GM18507 (cell line): ENCODE measurements around the gene LURAP1L.

ENCODE experiments used
- DNase-seq: peaks from one replicate; pipeline ENCODE4 v3.0.0; 2011; ENCODE audit warnings: low read depth; ENCODE audit not compliant: insufficient read length; ENCODE audit errors: extremely low spot score
- FAIRE-seq: peaks from 2 replicates; lab custom pipeline; 2011; peaks lifted over from hg19 to GRCh38; lab: Jason Lieb, UNC

Gene LURAP1L

DNA sequence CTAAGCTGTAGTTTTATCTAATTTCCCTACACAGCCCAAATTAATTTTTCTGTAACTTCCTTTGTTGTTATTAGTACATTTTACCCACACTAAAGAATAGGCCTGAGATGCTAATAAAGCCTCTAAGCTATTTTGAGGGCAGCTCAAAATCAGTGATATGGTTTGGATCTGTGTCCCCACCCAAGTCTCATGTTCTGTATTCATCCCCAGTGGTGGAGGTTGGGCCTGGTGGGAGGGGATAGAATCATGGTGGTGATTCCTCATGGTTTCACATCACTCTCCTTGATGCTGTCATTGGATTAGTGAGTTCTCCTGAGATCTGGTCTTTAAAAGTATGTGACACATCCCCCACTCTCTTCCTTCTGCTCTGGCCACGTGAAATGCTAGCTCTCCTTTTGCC, 27.3 kb downstream of the LURAP1L start:
- no peak for DNase-seq
- no peak for FAIRE-seq

DNA sequence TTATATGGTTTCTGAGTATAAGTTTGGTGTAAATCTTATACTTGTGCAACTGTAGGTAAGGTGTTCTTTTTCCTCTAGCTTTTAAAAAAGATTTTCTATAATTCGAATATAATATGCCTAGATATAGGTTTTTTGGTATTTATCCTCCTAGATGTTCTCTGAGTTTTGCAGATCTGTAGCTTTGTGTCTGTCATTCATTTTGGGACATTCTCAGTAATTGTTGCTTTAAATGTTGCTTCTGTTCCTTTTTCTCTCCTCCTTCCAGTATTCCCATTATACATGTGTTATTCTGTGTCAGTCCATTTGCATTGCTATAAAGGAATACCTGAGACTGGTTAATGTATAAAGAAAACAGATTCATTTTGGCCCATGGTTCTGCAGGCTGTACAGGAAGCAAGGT, 33.7 kb downstream of the LURAP1L start:
- no peak for FAIRE-seq
- DNase-seq = no peak

DNA sequence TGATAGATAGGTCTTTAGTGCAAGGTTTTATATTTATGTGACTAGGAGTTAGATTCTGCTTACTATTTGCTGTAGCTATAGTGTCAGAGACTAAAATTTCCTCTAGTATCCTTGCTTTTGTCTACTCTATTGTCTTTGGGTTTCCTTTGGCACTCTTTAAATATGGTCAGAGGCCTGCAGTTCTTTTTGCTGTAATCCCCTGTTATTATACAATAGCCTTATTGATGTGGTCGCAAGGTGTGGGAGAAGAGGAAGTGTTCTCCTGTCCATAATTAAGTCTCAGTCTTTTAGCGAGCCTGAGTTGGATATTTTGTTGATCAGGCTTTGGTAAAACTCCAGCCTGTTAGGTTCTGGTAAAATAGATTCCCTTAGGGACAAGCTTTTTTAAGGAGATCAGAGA, 34.9 kb downstream of the LURAP1L start:
- FAIRE-seq = no peak
- no peak for DNase-seq

DNA sequence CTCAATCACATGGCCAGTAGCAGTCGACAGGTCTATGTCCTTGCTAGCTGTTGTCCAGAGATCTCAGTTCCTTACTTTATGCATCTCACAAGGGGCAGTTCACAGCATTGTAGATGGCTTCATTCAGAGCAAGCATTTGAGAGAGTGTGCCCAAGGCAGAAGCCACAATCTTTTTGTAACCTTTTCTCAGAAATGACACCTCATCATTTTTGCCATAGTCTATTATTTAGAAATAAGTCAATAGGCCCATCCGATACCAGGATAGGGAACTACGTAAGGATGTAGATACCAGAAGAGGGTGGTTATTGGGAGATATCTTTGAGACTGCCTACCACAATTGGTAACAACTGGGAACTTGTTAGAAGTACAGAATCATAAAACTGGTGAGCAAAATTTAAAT, 37.1 kb downstream of the LURAP1L start:
- no peak for DNase-seq
- FAIRE-seq = no peak

DNA sequence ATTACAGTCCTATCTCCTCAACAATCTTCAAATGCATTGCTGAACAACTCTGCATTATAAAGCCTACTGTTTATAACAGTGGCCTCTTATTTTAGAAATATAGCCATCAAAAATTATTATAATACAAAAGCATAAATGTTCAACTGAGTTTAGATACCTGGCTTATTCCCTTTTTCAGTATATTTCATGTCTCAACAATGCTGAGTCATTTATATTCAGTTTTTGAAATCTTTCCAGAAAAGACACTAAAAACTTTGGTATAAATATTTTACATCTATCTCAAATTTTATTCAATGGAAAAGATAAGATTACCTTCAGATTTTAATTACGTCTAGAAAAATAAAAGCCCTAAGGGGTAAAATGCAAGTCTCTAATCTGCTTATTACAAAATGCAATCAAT, 37.9 kb downstream of the LURAP1L start:
- DNase-seq = no peak
- no peak for FAIRE-seq

DNA sequence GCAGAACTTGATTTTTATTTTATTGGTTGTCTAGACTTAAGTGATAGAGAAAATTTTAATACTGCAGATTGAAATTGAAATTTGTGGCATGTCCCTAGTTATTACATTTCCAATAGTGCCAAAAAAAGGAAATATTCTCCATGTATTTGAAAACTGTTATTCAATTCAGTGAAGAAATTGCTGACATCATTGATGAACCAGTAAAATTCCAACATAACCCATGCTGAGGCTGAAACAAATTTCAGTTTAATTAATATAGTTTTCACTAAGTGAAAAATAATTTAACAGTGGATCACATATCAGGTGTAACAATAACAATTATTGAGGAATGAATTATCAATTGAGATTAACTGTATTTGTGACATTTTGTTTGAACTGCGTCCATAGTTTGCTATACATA, 38.7 kb downstream of the LURAP1L start:
- FAIRE-seq (no peak), DNase-seq (no peak)

DNA sequence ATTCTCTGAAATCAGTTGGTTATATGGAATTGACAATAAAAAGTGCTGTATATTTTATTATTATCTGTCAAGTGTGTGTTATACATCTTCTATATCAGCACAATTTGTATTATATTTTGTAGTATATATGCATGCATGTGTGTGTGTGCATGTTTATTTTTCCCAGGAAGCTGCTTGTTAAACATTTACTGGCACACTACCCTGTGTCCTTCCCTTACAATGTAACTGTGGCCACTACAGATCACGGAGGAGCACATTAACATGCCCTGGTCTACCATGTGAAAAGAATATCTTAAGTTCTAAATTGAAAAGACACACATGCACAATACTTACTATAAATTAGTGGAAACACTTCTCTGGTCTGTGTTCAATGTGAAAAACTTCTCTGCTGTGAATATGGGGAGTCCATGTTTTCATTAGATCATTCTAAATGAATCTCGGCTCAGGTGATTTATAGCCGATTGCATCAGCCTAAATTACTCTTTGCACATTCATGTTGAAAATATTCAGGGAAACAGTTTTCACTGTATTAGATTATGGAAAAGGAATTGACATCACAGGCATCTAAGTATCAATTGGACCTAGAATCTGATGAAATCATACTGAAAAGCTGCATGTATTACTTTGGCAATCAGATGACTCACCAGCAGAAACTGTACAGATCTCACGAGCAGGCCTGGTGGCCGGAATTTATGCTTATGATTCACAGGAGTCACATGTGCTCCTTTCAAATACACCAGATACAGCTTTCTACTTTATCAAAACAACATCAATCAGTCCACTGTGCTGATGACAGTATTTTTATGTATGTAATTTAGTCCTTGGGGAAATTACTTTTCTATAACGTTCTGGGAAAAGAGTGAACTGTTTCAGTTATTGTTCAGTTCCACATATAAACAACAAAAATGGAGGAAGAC, 39.4 kb downstream of the LURAP1L start:
- FAIRE-seq = no peak
- DNase-seq = no peak

DNA sequence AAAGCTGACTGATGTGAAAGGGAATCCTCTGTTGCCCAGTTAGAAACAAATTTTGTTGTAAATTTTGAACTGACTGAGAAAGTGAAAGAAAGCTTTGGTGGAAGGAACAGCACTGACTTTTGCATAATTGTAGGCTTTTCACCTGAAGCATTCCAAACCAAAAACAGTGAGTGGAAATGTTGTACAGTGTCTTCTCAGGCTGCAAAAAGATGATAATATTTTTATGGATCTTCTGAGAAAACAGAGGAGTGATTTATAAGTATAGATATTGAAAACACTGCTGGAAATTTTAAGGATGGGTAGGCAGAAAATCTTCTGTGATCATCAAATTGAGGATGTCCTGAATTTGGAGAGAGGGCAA, 40.0 kb downstream of the LURAP1L start:
- FAIRE-seq (no peak), DNase-seq (no peak)

DNA sequence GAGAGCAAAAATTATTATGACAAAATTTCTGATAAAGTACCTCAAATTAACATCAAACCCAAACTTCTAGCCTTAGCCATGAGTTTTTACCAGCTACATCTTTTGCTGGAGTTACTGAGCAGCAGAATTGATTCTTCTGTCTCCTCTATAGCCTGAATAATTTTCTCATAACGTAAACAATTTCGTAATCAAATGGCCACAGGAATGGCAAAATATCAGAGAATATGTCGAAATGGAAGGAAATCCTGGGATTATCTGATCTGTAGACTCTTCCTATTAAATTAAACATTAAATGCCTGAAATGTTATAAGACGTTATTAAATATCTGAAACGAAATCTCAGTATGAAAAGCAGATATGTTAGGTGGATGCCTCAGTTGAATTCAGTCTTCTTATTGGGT, 41.1 kb downstream of the LURAP1L start:
- FAIRE-seq = no peak
- no peak for DNase-seq

DNA sequence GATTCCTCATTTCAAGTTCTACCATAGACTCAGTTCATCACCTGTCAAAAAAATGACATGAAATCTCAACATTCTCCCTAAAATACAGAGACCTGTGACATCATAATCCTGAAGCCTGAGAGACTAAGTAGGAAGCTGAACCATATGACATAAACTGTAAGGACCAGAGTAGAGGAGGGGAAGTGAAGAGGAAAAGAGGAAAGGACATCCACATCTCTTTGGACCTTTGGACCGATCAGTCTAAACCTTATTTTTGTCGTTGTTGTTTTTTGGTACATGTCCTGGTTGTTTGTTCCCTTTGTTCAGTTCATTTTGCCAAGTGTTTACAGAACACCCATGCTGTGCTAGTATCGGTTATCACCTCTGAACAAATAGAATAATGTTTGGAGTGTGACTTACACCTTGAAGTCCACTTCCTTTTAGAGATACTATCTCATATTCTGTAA, 41.9 kb downstream of the LURAP1L start:
- DNase-seq (no peak), FAIRE-seq (no peak)

DNA sequence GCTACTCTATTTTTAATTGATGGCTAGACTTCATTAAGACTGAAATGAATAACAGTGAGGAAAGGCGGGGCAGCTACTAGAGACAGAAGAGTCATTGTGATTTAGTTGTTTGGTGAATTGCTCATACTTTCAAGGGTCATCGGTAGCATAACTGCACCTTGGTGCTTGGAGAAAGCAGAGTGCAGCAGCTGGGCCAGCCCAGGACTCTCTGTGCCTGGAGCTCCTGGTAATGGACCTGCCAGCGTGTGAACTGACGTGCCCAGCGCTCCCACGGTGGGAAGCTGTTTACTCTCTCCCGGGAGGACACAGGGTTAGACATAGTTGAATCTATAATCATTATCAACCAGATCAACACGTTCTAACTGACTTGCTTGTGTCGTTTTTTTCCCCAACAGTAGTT, 42.9 kb downstream of the LURAP1L start:
- FAIRE-seq = no peak
- DNase-seq = no peak

DNA sequence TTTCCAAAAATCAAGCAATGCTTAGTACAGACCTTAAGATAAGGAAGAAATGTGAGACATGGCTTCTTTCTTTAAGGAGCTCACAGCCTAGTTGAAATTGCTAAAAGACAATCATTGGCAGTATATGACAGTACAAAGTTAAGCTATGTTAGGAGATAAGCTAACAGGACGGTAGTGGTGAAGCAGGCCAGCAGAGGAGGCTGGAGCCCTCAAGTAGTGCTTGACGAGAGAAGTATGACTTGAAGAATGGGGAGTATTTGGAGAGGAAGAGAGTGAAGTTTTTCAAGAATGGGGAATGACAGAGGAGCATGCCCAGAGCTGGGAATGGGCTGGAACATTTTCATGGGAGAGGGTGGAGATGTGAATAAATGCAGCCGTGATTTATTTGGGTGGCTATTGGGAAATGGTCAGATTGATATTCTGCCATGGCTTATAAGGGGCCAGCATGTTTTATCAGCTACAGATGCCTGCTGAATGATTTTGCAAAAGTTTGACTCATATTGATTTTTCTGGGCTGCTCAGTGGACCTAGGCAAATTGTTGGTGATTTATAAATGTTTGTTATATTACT, 43.7 kb downstream of the LURAP1L start:
- no peak for DNase-seq
- FAIRE-seq = no peak

DNA sequence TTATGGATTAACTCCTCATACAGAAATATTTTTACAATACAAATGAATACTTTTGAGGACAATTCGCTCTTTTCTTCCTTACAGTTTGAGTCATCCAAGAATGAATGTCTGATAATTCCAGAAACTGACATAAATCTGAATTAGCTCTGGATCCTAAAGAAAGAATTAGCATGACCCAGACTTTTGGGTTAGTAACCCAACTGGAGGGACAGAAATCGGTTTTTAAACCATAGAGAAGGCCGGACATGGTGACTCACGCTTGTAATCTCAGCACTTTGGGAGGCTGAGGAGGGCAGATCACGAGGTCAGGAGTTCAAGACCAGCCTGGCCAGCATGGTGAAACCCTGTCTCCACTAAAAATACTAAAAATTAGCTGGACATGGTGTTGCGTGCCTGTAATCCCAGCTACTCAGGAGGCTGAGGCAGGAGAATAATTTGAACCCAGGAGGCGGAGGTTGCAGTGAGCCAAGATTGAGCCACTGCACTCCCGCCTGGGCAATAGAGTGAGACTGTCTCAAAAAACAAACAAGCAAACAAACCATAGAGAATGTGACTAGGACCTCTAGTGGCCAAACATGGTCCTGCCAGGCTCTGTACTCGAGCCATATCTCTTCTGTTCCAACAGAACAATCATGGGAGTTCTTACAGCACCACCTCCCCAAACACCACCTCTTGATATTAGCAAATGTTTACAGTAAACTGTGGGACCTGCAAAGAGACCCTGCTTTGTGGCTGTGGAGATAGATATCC, 44.8 kb downstream of the LURAP1L start:
- FAIRE-seq = no peak
- DNase-seq = no peak

DNA sequence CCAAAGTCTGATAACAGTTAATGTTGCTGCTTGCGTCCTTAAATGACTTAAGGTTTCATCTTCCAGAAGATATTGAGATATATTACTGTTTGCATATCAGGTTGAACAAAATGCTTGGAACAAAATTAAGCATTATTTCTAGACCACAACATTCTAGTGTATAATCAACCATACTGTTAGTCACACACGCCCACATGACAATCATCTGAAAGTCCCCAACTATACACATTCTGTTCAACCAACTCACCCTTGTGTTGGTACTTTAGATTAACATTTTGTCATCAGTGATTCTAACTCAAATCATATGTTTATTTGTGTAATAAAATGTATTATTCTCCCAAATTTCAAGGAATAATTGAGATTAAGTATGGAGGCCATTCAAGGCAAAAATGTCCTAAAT, 47.3 kb downstream of the LURAP1L start:
- DNase-seq = no peak
- FAIRE-seq = no peak

DNA sequence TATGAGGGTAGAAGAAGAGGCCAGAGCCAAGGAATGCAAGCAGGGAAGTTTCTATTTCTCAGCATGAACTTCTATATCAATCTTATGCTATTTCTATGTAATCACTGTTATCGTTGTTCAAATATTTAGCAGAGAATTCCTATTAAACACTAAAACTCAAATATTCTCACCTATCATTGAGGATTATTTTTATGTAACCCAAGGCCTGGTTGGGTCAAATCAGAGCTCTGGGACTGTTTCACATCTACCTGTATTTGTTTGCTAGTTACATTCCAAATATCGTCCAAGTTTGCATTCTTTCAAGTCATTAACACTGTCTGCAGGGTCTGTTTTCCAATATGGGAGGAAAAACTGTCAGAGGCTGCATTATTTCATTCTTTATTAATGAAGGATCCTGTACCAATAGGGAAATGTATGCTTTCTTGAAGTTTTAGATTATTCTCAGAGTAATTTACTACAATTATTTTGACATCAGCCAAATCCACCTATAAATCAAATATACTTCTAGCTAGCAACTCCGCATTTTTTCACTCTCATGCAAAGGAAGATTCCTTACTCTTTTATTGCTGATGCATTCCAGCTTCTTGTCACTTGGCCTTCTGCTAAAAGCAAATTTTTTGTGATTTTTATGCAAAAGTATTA, 52.2 kb downstream of the LURAP1L start:
- FAIRE-seq = no peak
- no peak for DNase-seq

DNA sequence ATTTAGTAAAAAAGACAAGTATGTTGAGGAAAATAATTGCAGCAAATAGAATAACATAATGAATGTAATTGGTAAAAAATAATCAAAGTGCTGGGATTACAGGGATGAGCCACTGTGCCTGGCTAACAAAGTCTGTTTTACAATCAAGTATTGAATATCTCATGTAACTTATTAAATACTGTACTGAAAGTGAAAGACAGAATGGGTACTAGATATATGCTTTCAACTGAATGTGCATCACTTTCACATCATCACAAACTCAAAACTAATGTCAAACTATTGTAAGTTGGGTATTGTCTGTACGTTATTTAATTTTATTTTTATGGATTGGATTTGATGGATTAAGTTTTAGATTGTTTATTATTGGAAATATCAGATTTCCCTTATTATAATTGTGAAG, 58.9 kb downstream of the LURAP1L start:
- FAIRE-seq = no peak
- DNase-seq = no peak

DNA sequence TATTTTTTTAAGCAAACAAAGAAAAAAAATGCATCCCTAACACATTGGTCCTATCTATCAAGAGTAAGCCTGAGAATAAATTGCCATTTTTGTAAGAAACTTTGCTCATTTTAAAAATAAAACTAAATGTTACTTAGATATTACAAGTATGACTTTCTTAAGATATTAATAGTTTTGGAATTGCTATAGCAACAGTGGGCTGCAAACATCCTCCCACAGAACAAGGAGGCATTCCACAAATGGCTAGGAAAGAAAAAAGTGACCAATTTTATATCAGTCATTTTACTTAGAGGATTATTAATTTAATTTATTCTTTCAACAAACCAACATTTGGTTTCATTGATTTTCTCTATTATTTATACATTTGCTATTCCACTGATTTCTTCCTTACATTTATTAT, 63.7 kb downstream of the LURAP1L start:
- no peak for DNase-seq
- no peak for FAIRE-seq

DNA sequence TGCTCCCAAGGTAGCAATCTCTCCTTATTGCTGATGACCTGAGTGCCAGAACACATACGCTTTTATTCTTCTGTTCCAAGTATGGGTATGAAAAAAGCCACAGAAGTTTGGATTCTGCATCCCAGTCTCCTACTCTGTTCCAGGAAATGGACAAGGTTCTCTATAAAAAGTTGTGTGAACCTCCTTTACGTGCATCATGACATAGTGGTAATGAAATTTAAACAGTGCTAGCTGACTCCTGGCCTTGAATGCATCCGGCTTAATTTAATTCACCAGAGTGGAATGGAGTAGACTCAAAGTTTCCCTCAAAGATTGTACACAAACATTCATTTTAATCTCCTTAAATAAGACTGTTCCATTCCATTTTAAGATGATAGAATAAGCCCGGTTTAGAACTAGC, 68.9 kb downstream of the LURAP1L start:
- no peak for FAIRE-seq
- DNase-seq = no peak

DNA sequence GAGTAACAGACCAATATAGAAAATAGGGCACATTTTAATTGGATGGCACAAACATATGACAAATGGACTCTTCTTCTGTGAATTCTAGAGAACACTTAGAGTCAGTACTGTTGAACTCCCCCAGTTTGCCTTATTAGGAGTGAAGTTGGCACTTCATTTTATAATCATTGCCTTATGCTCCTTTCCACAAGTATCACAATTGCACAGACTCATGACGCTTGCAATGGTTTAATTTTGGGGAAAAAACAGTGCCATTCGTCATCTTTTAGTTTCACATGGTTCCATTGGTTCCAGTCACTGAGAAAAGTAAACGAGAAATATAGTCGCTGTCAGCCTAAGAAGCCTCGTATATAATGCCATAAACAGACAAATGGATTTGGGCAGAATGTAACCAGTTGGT, 71.2 kb downstream of the LURAP1L start:
- FAIRE-seq (no peak), DNase-seq (no peak)

DNA sequence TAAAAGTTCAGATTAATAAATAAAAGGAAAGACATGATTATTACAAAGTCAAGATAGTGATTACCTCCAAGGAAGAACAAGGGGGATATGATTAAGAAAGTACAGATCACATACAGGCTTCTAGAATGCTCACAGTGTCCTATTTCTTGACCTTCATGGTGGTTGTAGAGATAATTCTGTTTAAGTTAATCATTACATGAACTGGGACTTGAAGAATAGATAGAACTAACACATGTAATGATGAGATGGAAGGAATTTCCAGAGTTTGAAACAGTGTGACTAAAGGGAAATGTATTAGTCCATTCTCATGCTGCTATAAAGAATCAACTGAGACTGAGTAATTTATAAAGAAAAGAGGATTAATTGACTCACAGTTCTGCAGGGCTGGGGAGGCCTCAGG, 72.7 kb downstream of the LURAP1L start:
- FAIRE-seq = no peak

More for the DNA sequence above, 72.7 kb downstream of the LURAP1L start:
- DNase-seq = no peak
